Right atrium auricular region (tissue), 2 donors: ENCODE data around the gene CKS1B. TPM values are rescaled to one million over a fixed set of nuclear protein-coding genes. Genes with fewer than 3 reads are reported as not detected.

ENCODE experiments used
- DNase-seq: peaks from one replicate; pipeline ENCODE4 v3.0.0-alpha.2; 2019; ENCODE audit warnings: low spot score
- H3K27ac ChIP-seq, 2 donors: fragments of 200-600 bp; sonication (generic); 1 replicate in 1 of 2; 2 replicates in 1 of 2; pipeline ENCODE4 v1.5.1; 2016 to 2019
- H3K27me3 ChIP-seq, 2 donors: fragments of 200-600 bp; sonication (generic); one replicate each; pipeline versions ENCODE4 v1.5.1 to v1.6.0; 2017 to 2019
- H3K36me3 ChIP-seq: fragments of 200-600 bp; sonication (generic); one replicate; pipeline ENCODE4 v1.5.1; 2016
- H3K4me1 ChIP-seq, 2 donors: fragments of 200-600 bp; sonication (generic); one replicate each; pipeline versions ENCODE4 v1.5.1 to v1.6.0; 2017 to 2019
- H3K4me3 ChIP-seq, 2 donors: fragments of 200-600 bp; sonication (generic); 1 replicate in 1 of 2; 2 replicates in 1 of 2; pipeline ENCODE4 v1.5.1; 2017 to 2019; ENCODE audit warnings: mild to moderate bottlenecking in 1 of 2, moderate library complexity in 1 of 2
- H3K9me3 ChIP-seq, 2 donors: fragments of 200-600 bp; sonication (generic); one replicate each; pipeline ENCODE4 v1.5.1; 2019
- total RNA-seq, 2 donors: library from RNA; depleted of rRNA; stranded (reverse); fragments of >200 nt; gene quantifications; one replicate each; pipeline ENCODE4 v1.1.0, GENCODE V29; 2016
- TF ChIP-seq, protein P1 (sequence below), 2 donors: fragments of 200-600 bp; sonication (generic); IDR thresholded peaks; one replicate each; pipeline ENCODE4 v1.5.1; 2019; ENCODE audit warnings: antibody characterized with exemption in 2 of 2

The CKS1B gene
- total RNA-seq, 2 donors from 2014 or later: 20.0 to 23.8 TPM

- H3K27ac ChIP-seq: peak overlapping the region in 1 of 2 donors; percentile 88
- TF ChIP-seq, protein P1, sequence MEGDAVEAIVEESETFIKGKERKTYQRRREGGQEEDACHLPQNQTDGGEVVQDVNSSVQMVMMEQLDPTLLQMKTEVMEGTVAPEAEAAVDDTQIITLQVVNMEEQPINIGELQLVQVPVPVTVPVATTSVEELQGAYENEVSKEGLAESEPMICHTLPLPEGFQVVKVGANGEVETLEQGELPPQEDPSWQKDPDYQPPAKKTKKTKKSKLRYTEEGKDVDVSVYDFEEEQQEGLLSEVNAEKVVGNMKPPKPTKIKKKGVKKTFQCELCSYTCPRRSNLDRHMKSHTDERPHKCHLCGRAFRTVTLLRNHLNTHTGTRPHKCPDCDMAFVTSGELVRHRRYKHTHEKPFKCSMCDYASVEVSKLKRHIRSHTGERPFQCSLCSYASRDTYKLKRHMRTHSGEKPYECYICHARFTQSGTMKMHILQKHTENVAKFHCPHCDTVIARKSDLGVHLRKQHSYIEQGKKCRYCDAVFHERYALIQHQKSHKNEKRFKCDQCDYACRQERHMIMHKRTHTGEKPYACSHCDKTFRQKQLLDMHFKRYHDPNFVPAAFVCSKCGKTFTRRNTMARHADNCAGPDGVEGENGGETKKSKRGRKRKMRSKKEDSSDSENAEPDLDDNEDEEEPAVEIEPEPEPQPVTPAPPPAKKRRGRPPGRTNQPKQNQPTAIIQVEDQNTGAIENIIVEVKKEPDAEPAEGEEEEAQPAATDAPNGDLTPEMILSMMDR (IDR thresholded peaks at IDR 0.05): no peak
- peaks cover 0 to 23% of the 10 kb centered on the region in 2 donors for H3K4me1 ChIP-seq
- DNase-seq: no peak
- no peaks in the 10 kb centered on the region for H3K9me3 ChIP-seq
- peaks cover 26% of the 10 kb centered on the region for H3K36me3 ChIP-seq
- H3K27me3 ChIP-seq: no peaks in the 10 kb centered on the region
- H3K4me3 ChIP-seq: no peak overlapping the region
Observed at GRCh38 chr1:155018617-155019348, 44.3 kb downstream of the CKS1B start.

DNA sequence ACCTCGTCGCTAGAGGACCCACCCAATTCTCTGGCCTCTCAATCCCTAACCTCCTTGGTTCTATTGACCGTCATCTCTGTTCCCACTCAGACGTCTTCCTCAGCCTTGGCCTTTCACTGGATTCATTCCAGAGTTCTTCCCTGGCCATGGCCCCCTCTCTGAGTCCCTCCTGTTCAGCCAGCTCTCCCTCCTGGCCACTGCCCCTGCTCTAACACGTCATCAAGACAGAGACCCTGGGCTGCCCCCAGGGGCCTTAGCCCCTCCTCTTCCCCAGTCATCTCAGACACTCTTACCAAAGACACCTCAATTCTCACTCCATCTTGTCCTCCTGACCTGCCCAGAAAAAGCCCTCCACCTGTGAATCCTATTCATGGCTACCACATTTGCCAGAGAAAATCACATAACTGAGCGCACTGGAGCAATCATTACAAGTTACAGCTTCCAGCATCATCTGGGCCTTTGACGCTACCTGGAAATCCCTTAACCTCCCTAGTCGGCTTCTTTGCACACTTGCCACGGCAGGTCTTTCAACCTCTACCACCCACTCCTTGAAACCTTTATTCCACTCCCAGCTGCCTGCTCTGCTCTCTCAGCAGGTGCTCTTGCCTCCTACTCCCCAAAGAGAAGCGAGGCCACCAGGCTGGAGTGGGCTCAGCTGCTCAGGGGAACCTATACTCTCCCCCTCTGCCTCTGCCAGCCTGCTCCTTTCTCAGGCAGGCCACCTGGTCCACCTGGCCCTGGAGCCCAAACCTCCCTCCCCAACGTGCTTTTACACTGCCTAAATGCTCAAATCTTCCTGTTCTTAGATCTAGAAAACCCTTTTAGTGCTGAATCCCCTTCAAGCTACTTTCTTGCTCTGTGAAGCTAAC, 45.1 kb downstream of the CKS1B start:
- H3K4me1 ChIP-seq: peaks cover 0 to 23% of the 10 kb centered on the region in 2 donors
- no peak overlapping the region for H3K27ac ChIP-seq
- peaks cover 18% of the 10 kb centered on the region for H3K36me3 ChIP-seq
- H3K4me3 ChIP-seq: no peak overlapping the region
- no peaks in the 10 kb centered on the region for H3K27me3 ChIP-seq
- TF ChIP-seq, protein P1 (IDR thresholded peaks at IDR 0.05): no peak
- DNase-seq: no peak
- H3K9me3 ChIP-seq: no peaks in the 10 kb centered on the region

DNA sequence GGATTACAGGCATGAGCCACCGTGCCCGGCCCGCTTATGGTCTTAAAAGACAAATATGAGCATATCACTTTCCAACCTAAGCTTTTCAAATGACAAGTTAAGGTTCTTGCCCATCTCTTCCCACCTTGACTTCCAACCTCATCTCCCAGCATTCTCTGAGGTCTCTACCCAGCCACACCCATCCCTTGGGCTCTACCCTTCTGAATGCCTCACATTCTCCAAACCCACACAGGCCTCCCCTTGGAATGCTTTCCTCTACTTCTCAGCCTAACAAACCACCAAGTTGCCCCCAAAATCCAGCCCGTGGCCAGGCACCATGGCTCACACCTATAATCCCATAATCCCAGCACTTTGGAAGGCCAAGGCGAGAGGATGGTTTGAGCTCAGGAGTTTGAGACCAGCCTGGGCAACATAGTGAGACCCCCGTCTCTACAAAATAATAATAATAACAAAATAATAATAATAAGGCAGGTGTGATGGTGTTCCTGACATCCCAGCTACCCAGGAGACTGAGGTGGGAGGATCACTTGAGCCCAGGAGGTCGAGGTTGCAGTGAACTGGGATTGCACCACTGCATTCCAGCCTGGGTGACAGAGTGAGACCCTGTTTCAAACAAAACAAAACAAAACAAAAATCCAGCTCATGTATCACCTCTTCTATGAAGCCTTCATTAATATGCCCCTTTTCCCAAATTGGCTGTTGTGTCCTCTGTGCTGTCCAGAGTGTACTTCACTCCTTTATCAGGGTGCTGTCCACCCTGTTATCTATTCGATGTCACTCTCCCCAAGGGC, 47.9 kb downstream of the CKS1B start:
- Histone ChIP-seq H3K36me3 (no peaks in the 10 kb centered on the region), H3K27ac (no peak overlapping the region), H3K4me1 (peaks cover 0 to 15% of the 10 kb centered on the region in 2 donors), H3K4me3 (no peak overlapping the region), H3K9me3 (no peaks in the 10 kb centered on the region), H3K27me3 (no peaks in the 10 kb centered on the region)
- TF ChIP-seq, protein P1 (IDR thresholded peaks at IDR 0.05): no peak
- no peak for DNase-seq

DNA sequence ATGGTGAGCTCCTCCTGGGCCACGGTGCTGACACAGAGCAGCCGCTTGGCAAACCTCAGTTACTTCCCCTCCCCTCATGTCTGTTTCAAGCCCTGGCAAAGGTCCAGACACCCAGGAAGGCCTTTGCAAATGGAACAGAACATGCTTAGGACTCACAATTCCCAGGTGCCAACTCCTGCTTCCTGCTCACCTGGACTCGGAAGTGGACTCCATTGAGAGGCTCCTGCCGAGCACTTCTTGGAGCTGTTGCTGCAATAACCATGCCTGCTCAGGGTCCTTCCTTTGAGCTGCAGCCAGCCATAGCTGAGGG, 48.4 kb downstream of the CKS1B start:
- Histone ChIP-seq H3K4me1 (peaks cover 0 to 11% of the 10 kb centered on the region in 2 donors), H3K4me3 (no peak overlapping the region), H3K27ac (no peak overlapping the region), H3K27me3 (no peaks in the 10 kb centered on the region), H3K36me3 (no peaks in the 10 kb centered on the region), H3K9me3 (no peaks in the 10 kb centered on the region)
- TF ChIP-seq, protein P1 (IDR thresholded peaks at IDR 0.05): no peak
- DNase-seq: no peak

DNA sequence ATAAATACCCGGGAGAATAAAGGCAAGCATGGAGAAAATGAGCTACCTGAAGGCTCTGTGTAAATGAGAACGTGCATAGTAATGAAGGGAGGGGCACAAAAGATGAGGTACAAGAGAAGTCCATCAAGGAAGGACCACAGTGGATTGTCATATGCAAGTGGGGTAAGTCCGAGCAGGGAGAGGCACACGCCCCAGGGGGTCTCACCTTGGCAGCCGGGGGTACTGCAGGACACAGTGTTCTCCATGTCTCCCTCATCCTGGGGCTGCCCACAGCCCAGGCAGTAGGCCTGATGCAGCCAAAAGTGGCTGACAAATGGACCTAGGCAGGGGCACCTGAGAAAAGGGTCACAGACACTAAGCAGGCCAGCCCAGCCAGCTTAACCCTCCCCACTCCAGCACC, 49.1 kb downstream of the CKS1B start:
- TF ChIP-seq, protein P1 (IDR thresholded peaks at IDR 0.05): no peak
- DNase-seq: no peak
- H3K4me1 ChIP-seq: peaks cover 0 to 4% of the 10 kb centered on the region in 2 donors
- no peak overlapping the region for H3K4me3 ChIP-seq
- H3K9me3 ChIP-seq: no peaks in the 10 kb centered on the region
- no peak overlapping the region for H3K27ac ChIP-seq
- no peaks in the 10 kb centered on the region for H3K27me3 ChIP-seq
- no peaks in the 10 kb centered on the region for H3K36me3 ChIP-seq
